NCI-H524 treated with DMSO at 0.1 percent for 48 hours (cell line): ENCODE results near the gene FNDC10.
A peak's percentile ranks its signal among the peaks of the same experiment; 100 is the strongest.
"Not testable (repeated sequence)": the region's sequence is repeated elsewhere in the genome, so short reads cannot be mapped to it uniquely, and the experiment has no call there.

Experiments
- DNase-seq: peaks from one replicate; lab custom pipeline; 2025; lab: John Stamatoyannopoulos, UW

The FNDC10 gene

DNA sequence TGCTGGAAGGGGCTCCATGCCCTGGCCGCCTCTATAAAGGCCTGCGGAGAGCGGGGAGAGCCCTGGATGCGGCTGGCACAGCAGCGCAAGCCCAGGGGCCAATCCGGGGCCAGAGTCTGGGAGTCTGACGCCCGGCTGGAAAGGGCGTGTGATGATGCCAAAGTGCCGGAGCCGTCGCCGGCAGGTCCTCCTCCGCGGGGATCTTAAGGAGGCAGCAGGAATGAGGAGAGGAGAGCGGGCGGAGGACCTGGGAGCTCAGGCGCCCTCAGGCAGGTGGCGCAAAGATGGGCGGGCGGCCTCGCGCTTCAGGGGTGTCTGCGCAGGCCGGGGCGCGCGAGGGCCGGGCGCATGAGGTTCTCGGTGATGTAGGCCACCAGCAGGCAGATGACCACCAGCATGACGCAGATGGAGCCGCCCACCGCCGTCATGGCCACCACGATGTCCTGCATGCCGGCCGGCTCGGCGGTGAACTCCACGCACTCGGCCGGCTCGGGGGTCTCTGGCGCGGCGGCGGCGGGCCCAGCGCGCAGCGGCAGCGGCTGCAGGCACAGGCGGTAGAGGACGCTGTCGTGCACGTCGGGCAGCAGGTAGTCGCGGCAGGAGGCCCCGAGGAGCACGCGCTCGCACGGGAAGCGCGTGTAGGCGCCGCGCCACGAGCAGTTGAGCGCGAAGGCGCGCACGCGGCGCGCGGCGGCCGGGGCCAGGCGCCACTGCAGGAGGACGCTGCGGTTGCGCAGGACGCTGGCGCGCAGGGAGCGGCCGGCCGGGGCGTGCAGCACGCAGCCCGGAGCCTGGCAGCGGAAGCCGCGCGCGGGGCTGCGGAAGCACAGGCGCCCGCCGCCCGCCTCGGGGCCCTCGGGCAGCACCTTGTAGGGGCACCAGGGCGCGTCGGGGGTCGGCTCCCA lies 653 bp downstream of the FNDC10 start:
- no peak for DNase-seq

DNA sequence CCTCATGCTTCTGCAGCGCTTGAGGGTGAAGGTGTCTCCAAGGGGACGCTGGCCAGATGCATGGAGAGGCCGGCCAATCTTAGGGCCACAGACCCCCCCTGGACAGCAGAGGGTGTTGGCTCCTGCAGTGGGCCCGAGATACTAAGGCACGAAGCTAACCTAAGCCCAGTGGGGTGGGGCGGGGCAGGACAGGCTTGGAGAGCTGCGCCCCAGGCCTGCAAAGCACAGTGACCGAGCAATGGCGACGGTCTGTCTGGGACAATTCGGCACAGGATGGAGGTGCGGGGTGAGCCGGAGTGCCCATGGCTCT lies 1.3 kb downstream of the FNDC10 start:
- no peak for DNase-seq

DNA sequence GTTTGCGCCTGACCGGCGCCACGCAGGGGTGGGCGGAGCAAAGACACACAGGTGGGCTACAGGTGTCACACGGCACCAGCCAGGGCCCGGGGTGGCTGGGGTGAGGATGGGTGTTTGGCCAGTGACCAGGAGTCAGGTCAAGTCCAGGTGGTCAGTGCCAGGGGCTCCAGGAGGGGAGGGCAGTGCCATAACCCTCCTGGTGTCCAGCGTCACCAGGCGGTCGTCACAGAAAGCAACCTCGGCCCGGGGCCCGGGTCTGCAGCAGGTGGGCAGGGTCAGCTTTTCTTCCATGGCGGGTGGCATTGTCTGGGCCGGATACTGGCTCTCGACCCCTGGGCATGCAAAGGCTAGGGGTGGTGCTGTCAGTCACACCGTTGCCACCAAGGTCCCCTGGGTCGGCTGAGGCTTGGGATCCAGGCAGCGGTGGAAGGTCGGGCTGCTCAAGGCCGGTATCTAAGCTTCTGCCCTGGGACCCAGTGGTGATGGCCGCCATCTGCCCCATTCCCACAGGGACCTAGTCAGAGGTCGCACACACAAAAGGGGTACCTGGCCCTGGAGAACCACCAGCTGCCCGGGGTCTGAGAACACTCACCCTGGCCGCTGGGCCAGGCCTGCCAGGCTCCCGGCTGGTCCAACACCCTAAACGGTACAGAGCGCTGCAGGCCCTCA lies 1.8 kb downstream of the FNDC10 start:
- DNase-seq, result no peak

DNA sequence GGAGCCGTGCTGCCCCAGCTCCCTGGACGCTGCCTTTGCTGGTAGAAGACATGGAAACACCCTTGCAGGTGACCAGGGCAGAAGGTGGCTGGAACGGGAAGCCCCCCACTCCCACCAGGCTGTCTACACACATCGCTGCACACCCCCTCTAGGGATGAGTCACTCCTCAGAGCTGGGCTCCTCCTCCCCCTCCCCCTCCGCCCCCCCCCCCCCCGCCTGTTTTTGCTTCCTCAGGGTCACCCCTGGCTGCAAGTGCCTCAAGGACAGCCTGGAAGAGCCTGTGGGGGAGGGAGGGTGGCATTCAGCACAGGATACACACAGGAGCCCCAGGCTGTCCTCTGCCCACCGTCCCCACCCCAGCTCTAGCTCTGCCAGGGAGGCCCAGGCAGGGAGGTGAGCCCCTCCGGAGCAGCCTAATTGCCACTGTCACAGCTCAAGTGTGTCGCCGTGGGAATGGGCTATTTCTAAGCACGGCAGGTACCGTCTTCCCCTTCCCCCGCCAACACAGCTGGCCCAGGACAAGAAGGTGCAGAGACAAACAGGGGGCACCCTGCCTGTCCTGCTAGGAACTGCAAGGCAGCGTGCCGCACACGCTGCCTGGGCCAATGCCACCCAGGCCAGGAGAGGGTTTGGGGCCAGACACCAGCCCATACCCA lies 2.5 kb downstream of the FNDC10 start:
- DNase-seq, result no peak

DNA sequence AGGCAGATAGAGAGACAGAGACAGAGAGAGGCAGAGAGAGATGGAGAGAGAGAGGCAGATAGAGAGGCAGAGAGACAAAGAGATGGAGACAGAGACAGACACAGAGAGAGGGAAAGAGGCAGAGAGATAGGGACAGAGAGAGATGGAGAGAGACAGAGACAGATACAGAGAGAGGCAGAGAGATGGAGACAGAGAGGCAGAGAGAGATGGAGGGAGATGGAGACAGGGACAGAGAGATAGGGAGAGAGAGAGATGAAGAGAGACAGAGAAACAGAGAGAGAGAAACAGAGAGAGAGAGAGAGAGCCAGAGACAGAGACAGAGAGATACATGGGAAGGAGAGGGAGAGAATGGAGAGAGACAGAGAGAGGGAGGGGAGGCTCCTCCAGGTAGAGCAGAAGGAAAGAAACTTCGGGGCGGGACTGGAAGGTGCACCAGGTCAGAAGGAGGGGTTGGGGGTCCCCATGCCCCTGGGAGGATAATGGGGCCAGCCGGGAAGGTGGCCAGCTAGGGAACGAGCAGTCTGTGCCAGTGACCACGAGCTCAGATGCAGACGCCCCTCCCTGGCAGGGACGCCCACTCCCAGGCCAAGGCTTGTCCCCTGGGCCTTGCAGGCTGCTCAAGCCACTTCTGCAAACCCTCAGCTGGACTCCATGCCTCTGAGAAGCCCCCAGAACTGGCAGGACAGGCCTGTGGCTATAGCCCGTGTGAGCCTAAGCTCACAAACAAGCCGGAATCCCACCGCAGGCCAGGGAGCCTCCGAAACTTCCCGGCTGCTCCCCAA lies 3.3 kb downstream of the FNDC10 start:
- no peak for DNase-seq

DNA sequence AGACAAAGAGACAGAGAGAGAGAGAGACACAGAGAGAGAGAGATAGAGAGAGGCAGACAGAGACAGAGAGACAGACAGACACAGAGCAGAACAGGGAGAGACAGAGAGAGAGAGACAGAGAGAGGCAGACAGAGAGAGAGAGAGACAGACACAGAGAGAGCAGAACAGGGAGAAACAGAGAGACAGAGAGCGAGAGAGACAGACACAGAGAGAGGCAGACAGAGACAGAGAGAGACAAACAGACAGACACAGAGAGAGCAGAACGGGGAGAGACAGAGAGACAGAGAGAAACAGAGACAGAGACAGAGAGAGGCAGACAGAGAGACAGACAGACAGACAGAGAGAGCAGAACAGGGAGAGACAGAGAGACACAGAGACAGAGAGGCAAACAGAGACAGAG lies 4.6 kb downstream of the FNDC10 start:
- not testable (repeated sequence) for DNase-seq

DNA sequence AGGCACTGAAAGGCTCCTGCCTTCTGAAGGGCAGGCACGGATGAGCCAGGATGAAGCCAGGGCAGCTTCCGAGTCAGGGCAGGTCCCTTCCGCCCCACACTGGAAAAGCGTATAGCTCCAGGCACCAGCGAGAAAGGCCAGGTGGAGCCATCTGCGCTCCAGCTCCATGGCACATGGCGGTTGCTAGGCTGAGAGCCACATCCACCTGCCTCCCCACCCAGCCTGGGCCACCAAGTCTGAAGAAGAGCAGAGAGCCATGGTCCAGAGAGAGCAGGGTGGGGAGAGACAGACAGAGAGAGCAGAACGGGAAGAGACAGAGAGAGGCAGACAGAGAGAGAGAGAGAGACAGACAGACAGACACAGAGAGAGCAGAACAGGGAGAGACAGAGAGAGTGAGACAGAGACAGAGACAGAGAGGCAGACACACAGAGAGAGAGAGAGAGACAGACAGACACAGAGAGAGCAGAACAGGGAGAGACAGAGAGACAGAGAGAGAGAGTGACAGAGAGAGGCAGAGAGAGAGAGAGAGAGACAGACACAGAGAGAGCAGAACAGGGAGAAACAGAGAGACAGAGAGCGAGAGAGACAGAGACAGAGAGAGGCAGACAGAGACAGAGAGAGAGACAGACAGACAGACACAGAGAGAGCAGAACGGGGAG lies 5.2 kb downstream of the FNDC10 start:
- DNase-seq, result no peak

DNA sequence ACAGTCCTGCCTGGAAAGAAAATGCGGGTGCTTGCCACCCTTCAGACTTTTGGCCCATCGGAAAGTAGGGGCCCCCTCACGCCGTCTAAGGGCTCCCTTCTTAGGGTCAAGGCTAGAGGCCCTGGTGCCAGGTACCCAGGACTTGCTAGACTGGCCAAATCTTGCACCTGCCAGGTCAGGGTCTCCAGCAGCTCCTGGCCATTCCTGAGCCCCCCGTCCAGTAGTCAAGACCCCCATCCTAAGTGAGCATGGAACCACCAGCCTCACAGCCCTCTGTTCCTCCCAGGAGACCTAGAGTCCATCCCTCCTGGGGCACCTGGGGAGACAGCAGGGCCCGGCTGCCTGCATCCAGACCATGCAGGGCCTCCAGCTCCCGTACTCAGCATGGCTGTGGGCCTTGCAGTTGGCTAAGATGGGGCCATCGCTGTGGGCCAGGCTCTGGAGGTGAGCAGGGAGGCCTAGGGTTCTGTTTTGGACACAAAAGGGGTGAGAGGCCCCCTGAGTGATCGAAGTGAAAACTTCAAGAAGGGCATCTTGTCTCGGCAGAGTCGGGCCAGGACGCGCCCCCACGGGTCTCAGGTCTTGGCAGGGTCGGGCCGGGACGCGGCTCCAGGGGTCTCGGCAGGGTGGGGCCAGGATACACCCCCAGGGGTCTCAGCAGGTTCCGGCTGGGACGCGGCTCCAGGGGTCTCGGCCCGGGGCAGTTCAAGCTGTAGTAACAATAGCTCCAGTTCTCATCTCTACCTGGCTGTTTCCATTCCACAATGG lies 5.9 kb downstream of the FNDC10 start:
- no peak for DNase-seq

DNA sequence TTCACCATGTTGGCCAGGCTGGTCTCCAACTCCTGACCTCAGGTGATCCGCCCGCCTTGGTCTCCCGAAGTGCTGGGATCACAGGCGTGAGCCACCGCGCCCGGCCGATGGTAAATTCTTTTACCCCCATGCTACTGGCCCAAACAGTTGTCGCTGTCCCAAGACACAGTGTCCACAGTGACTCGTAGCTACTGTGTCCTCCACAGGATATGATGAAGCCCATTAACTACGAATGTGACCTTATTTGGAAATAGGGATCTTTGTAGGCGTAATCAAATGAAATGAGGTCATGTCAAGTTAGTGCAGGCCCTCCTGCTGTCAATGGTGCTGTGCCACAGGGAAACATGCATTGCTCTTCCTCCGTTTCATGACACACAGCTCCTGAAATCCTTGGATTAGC lies 8.5 kb downstream of the FNDC10 start:
- DNase-seq, result no peak

DNA sequence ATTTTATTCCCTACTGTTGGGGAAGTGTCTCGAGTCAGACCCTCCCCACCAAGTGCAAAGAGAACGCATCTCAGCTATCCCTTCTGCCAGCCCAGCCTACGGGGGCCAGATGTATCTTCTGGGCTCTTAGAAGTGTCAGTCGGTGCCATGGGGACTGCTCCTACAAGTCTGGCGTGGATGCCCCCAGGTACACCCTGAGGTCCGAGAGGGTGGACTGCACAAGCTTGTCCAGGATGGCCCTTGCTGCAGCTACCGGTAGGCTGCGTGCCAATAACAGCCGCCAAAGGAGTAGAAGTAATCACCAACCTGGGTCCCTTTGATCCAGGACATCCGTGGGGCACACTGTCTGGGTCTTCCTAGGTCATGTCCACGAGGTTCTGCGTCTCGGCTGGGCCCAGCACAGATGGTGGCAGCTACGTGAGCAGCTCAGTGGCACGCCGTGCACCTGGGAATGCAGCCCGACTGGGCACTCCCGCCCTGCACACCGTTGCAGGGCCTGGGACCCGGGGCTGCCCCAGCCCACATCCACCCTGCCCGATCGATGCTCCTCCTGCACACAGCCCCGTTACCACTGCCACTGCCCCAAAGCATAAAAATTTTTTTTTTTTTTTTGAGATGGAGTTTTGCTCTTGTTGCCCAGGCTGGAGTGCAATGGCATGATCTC lies 16.5 kb downstream of the FNDC10 start:
- no peak for DNase-seq

DNA sequence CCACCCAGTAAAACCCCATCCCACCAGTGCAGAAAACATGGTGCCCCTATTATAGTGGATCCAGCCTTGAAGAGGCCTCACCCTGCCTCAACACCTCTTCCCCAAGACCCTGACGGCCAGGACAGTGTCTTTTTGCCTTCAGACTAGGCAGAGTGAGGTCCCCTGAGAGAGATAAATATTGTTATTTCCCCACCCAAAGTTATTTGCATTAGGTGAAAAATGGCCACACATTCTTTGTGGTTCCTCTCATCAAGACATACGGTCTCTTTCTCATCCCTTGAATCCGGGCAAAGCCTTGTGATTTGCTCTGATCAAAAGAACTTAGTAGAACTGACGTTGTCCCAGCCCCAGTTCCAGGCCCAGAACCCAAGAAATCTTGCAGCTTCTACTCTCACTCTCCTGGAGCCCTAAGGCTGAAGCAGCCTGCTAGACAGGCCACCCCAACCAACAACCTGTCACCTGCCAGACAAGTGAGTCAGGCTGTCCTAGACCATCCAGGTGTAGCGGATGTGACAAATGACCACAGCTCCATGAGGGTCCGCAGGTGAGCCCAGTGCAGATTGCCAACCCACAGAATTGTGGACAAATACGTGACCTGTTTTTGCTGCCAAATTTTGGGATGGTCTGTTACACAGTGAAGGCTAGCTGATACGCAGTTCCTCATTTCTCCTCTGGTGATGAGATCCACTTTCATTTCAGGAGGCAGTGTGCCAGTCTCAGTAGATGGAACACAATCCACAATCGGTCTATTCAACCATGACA lies 17.2 kb downstream of the FNDC10 start:
- no peak for DNase-seq

DNA sequence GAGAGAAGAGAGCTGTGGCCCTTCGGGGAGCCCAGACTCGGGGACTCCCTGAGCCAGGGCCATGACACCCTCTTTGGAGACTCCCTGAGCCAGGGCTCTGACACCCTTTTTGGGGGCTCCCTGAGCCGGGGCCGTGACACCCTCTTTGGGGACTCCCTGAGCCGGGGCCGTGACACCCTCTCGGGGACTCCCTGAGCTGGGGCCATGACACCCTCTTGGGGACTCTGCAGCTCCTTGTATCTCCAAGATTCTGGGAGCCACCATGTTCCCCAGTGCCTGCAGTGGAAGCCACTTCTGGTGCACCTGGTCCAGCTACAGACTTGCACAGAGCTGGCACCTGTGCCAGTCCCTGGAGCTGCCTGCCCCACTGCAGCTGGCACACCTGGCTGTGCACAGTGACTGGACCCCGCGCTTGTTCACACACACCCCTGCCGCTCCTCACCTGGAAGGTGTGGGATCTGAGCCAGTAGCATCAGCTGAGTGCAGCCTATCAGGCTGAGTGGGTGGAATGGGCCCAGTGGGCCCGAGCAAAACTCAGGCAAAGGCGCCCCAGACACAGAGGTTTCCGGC lies 21.5 kb downstream of the FNDC10 start:
- no peak for DNase-seq

DNA sequence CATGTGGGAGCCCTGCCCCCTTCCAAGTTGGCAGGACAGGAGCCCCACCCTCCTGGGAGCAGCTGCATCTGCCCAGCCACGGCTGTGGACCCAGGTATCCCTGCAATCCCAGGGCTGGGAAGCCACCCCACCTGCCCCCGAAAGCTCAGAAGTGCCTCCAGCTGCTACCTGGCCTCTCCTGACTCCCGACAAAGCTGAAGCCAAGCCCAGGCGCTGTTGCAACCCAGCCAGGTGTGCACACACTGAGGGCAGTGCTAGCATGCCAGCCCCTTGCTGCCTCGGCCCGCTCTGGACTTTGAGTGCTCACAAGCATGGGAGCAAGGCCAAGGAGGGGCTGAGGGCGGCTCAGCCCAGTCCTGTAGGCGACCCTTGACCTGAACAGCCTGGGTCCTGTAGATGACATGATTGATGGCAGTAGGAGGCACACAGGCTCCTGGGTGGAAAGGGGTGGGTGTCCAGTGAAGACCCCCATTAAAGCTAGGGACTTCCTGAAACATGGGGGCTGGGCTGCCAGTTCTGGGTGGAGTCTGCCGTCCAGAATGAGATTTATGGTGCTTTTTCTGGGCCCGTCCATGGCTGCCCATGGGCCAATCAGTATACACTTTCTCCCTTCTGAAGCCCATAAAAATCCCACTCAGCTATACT lies 22.4 kb downstream of the FNDC10 start:
- DNase-seq, result no peak

DNA sequence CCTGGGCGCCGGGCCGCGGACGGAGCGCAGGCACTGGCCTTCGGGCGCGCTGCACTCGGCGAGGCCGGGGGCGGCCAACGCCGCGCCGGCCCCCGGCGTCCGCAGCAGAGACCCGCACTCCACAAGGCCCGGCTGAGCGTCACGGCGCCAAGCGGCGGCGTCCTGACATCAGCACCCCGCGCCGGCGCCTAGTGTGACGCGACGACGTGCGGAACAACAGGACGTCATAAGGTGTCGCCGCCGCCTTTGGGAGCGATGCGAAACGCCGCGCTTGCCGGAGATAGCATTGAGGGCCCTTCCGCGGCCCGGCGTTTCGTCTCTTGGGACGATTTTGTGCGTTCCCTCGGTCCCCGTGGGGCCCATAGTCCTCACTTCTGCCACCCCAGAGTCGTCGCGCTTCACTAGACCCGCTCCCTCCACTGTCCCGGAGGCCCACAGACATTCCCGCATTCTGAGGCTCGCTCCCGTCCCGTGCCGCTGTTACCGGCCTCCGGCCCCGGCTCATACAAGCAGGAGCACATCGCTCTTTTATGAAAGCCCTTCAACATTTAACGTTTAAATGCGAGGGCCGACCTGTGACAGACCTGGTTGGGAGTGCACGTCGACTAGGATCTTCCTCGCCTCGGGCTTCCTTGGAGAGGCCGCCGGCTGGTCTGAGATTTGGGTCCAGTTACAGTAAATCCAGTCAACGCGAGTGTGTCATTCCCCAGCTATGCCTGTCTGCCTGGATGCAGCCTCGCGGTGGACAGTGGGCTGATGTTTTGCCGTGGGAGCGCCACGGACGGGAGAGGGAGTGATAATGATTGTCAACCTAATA lies 25.0 kb downstream of the FNDC10 start, which contains the start of gene SSU72:
TSS of gene SSU72 (minus strand) at position 143 of the 817 bp plus-strand sequence. CDS start 306 bp downstream, outside the sequence.
- peak; percentile 24 for DNase-seq

DNA sequence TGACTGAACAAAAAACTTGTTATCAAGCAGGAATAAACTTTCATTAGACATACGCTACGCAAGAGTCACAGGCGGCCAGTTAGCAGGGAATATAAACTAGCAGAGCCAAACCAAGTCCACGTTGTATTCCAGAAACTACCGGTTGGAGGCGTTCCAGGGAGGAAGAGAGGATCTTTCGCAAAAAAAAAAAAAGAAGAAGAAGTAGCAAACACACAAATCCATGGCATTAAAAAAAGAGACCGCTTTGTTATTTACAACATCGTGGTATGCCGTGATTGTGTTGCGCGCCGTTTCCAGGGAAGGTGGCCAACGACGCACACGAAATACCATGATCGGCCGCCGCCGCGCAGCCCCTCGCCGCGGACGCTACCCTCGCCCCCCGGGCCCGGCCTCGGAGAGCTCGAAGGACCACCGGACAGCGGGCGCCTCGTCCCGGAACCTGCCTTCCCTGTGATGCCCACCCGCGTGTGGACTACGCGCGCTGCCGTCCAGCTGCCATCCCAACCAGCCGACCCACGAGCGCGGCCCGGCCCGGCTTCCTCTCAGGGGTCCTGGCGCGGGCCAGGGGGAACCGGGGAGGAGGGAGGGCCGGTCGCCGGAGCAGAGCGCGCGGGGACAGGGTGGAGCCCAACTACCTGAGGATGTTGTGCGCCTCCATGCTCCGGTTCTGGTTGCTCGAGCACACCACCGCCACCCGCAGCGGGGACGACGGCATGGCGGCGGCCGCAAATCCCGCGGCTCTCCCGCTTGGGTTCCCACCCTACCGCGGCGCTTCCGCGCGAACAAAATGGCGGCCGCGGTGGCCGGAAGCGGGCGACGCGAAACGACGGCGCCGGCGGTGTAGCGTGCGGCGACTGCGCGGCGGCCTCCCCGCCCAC lies 25.9 kb downstream of the FNDC10 start:
- no peak for DNase-seq

DNA sequence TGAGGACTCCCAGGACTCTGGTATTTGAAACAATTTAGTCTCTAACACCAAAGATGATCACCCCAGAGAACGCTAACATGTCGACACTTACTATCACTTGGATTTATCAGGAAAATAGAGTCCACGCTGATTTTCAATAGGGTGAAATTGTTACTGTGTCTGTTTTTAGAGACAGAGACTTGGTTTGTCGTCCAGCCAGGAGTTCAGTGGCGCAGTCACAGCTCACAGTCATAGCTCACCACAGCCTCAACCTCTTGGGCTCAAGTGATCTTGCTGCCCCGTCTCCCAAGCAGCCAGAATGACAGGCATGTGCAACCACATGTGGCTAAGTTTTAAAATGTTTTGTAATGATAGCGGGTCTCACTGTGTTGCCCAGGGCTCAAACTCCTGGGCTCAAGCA lies 30.6 kb downstream of the FNDC10 start:
- no peak for DNase-seq

DNA sequence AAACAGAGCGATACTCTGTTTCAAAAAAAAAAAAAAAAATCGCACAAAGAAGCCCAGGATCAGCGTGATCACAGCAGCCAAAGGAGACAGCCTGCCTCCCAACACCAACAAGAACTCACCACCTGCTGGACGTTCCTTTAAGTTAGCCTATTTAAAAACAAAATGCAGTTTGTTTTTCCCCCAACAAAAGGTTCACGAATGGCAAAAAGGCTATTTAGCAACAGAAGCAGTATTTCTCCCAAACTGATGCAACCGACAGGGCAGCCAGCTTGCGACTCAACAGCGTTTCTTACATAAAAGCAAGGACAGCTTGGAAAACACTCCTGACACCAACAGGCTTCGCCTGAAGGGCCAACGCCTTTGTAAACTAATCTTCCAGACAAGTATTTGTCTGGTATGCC lies 32.0 kb downstream of the FNDC10 start:
- DNase-seq, result no peak
